HG02884 (cell line): ENCODE data around the gene RHOF.

Experiments
- ATAC-seq: cut with Tn5 transposase; IDR thresholded peaks from one replicate; pipeline ENCODE4 v1.9.1; 2021; ENCODE audit warnings: mild to moderate bottlenecking, moderate library complexity; ENCODE audit not compliant: unreplicated experiment

RHOF gene, protein sequence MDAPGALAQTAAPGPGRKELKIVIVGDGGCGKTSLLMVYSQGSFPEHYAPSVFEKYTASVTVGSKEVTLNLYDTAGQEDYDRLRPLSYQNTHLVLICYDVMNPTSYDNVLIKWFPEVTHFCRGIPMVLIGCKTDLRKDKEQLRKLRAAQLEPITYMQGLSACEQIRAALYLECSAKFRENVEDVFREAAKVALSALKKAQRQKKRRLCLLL

DNA sequence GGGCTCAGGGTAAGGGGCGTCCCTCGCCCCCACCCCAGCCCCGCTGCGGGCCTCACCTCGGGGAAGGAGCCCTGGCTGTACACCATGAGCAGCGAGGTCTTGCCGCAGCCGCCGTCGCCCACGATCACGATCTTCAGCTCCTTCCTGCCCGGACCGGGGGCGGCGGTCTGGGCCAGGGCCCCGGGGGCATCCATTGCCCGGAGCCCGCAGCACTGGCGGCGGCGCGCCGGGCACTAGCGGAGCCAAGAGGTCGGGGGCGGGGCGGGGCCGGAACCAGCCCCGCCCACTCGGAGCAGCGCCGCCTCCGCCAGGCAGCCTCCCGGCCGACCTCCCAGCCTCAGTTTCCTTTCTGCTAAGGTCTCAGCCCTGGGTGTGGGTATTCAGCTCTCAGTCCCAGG lies at the start of gene RHOF:
Gene RHOF (minus strand): TSS at position 249 of the 398 bp plus-strand sequence. CDS start 55 bp downstream, at position 194.
- no peak for ATAC-seq

DNA sequence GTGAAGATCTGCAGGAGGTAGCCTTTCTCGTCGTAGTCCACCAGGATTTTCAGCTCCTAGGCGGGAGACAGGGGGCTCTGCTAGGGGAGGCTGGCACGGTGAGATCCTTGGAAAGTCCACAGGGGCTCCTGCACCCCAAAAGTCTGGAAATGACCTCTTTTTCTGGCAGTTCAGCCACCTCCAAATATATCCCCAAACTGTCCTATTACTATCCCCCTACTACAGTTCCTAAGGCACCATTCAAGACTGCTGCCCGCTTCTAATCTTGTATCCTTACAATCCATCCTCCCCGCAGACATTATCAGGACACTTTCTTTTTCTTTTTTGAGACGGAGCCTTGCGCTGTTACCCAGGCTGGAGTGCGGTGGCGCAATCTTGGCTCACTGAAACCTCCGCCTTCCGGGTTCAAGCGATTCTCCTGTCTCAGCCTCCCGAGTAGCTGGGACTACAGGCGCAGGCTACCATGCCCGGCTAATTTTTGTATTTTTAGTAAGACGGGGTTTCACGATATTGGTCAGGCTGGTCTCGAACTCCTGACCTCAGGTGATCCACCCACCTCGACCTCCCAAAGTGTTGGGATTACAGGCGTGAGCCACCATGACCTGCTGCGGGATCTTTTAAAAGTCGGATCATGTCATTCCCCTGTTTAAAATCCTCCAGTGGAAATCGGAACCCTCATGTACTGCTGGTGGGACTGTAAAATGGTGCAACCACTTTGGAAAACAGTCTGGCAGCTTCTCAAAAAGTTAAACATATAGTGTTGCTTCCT lies 46.7 kb upstream of the RHOF start:
- ATAC-seq = no peak

GRCh38 chr12:121839106-121839992 lies 45.9 kb upstream of the RHOF start:
- ATAC-seq = peak; percentile 94

DNA sequence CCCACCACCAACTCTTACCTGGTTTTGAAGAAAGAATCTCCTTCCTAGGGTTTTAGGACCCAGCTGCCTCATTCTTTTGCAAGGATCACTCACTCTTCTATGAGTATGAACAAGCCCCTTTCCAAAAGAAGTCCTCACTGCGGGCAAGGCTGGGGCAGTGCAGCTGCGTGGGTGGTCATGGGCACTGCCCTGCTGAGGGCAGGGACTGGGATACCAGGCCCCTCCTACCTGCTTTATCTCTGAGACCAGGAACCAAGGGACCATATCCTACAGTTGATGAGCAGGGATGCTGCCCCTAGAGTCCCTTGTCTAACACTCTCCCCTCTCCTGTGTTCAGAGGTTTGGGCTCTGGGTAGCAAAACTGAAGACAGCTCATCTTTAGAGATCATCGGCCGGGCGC lies 44.6 kb upstream of the RHOF start:
- ATAC-seq = no peak

DNA sequence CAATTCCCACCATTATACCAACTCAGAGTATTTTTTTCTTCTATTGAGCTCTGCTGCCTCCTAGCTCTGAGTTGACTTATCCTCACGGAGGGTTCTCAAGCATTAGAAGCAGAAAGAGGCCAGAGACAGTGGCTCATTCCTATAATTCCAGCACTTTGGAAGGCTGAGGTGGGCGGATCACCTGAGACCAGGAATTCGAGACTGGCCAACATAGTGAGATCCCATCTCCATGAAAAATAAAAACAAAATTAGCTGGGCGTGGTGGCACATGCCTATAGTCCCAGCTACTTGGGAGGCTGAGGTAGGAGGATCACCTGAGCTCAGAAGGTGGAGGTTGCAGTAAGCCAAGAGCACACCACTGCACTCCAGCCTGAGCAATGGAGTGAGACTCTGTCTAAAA lies 44.2 kb upstream of the RHOF start:
- ATAC-seq = no peak

DNA sequence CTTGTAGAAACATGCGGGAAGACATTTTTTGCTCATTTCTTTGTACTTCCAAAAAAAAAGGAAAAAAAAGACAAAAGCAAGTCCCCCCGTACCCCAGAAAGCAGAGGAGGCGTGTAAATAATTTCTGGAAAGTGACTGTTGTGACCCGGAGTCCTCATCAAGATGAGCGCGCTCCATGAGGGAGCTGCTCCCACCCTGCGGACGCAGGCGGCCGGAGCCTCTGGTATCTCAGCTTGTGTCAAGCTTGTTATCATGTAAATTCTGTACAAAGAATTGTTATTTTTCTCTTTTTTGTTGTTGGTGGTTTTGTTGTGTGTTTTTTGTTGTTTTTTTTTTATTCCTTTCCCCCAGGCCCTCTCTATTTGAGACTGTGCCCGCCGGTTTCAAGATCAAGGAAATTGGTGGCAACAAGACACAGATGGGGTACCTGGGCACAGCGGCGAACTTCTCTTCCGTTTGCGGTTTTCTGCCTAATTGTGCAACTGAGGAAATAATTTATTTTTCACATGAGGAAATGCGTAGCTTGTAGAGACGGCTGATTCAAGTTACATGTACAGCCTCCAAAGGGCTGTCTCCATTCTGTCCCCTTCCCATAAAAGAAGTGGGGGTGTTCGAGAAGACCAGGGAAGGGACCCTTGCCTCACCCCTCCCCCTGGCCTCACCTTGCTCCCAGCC lies 38.2 kb upstream of the RHOF start:
- no peak for ATAC-seq

DNA sequence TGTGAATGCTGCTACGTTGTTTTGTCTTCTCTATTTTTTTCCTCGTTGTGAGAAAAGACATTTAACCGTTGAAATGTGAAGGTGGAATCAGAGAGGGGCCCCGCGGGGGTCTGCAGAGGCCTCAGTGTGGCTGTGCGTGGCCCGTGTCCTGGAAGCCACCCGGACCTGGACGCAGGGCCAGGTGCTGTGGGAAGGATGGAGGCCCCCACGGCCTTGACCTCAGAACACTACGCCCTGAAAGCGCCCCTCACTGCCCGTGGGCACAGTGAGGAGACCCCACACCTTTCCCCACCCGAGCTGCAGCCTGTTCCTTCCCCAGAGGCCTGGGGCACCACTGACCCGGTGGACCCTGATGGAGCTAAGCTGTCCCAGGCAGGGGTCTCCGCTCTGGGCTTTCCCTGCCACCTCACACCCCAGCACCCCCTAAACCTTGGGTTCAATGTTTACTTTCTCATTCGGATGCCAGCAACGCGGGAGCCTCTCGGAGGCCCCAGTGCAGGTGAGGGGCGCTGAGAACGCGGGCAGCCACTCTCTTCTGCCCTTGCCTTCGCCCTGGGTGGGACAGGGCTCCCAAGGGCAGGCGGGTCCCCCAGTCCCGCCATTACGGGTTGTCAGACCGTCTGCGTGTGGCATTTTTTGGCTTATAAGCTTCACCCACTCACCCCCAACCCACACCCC lies 37.2 kb upstream of the RHOF start:
- ATAC-seq = no peak

DNA sequence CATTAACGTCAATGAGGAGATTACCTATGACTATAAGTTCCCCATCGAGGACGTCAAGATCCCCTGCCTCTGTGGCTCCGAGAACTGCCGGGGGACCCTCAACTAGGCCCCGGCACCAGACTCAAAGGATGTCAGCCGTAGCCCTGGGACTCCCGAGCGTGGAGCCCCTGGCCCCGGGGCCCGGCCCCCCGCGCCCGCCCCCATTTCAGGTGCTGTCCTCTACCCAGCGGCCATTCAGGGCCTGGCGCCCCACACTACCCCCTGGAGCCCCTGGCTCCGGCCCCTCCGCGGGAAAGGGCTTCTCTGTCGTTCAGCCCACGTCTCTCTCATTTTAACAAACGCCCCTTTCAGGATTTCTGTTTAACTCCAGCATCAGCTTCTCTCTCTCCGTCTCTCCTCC lies 36.6 kb upstream of the RHOF start:
- no peak for ATAC-seq

GRCh38 chr12:121829250-121829918 lies 35.9 kb upstream of the RHOF start:
- no peak for ATAC-seq

DNA sequence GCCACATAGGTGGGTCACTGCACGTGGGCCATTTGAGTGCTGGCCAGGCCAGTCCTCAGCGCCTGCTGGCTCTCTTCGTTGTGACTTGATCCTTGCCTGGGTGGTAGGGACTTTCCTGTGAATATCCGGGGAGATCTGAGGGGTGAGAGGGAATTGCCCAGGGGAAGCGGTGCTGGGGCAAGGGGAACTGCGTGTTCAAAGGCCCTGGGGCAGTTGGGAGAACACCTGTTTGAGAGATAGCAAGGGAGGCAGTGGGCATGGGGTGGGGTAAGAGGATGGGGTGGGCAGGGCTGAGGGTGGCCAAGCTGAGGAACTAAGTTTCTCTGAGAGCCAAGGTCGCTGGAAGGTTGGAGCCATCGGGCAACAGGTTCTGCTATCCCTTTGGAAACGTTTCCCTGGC lies 35.3 kb upstream of the RHOF start:
- no peak for ATAC-seq

DNA sequence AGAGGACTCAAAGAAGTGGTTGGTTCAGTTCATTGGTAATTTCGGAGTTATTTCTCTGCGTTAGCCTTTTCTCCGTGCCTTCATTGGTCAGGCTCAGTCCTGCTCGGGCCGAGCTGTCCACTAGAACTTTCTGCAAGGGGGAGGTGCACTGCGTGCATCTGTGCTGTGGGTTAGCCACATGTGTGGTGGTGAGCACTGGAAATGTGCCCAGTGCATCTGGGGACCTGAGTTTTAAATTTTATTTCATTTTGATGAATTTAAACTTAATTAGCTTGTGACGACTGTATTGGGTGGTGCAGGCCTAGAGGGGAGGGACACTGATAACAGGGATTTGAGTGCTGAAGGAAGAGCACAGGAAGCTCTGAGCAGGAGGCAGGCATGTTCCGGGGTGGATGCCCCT lies 34.8 kb upstream of the RHOF start:
- no peak for ATAC-seq

- ATAC-seq = no peak
Observed at GRCh38 chr12:121827351-121828099, 34.0 kb upstream of the RHOF start.

DNA sequence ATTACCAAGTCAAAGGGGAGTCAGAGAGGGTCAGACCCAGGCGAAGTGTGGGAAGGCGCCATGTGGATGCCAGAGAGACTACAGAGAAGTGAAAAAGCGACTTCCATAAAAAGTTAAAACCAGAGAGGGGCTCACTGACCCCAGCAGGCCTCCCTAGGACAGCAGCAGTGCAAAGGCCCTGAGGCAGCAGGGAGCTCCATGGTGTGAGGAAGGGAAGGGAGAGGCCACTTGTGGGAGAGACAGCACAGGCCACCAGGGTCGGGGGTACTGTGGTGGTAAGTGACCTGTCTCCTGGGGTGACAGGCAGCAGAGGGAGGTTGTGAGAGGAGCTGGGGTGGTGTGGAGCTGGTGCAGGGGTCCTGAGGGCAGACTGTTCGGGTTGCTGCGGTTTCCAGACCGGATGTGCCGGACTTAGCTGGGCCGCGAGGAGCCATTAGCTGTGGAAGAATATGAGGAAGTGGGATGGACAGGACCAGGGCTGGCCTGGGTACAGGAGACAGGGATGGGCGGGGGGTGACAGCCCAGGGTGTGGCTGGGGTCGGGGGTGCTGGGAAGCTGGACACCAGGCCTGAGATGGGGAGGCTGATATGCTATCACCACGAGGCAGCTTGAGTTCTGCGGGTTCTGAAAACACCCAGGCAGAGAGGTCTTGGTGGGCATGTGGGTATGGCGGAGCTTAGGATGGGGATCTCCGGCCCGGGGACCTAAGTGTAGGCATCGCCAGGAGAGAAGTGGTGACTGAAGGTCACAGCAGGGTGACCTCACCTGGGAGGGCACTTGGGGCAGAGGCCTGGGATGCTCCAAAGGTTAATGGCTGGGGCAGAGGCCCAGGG lies 33.0 kb upstream of the RHOF start:
- no peak for ATAC-seq

- no peak for ATAC-seq
Observed at GRCh38 chr12:121825041-121825523, 31.6 kb upstream of the RHOF start.

- ATAC-seq = no peak
Observed at GRCh38 chr12:121823727-121824115, 30.2 kb upstream of the RHOF start.

GRCh38 chr12:121823101-121823726 lies 29.7 kb upstream of the RHOF start:
- no peak for ATAC-seq

GRCh38 chr12:121822393-121823100 lies 29.1 kb upstream of the RHOF start:
- ATAC-seq = no peak
